Ovary (tissue), 3 donors: ENCODE data around the gene RALGPS1.

ENCODE experiments used
- CTCF ChIP-seq, 3 donors: fragments of 450-650 bp in 2 of 3; fragments of 200-600 bp in 1 of 3; IDR thresholded peaks; one replicate each; pipeline versions ENCODE4 v1.5.1 to v1.8.0; 2016 to 2022; ENCODE audit warnings: antibody characterized with exemption in 3 of 3, mild to moderate bottlenecking in 1 of 3
- EP300 ChIP-seq: sonication (generic); formaldehyde crosslinking; IDR thresholded peaks from one replicate; pipeline ENCODE4 v1.6.1; 2017; ENCODE audit warnings: antibody characterized with exemption
- donor health status: DM: no; HTN: no; CAD: no.

- no peak for TF ChIP-seq CTCF (IDR thresholded peaks at IDR 0.05)
- no peak for TF ChIP-seq EP300
These were observed 141.3 kb downstream of the RALGPS1 start for GRCh38 chr9:127055745-127056402.
